Measurements from ENCODE around the gene FAM156B. TPM values are rescaled to one million over a fixed set of nuclear protein-coding genes. Genes with fewer than 3 reads are reported as not detected.
A peak's percentile ranks its signal among the peaks of the same experiment; 100 is the strongest.

FAM156B gene
- total and polyA plus RNA-seq, 9 of the 15 experiments (the other 6 are each of a cell fraction or from before 2014, with no cell fraction given), result 0.24 to 32.2 (median 14.2) TPM

DNA sequence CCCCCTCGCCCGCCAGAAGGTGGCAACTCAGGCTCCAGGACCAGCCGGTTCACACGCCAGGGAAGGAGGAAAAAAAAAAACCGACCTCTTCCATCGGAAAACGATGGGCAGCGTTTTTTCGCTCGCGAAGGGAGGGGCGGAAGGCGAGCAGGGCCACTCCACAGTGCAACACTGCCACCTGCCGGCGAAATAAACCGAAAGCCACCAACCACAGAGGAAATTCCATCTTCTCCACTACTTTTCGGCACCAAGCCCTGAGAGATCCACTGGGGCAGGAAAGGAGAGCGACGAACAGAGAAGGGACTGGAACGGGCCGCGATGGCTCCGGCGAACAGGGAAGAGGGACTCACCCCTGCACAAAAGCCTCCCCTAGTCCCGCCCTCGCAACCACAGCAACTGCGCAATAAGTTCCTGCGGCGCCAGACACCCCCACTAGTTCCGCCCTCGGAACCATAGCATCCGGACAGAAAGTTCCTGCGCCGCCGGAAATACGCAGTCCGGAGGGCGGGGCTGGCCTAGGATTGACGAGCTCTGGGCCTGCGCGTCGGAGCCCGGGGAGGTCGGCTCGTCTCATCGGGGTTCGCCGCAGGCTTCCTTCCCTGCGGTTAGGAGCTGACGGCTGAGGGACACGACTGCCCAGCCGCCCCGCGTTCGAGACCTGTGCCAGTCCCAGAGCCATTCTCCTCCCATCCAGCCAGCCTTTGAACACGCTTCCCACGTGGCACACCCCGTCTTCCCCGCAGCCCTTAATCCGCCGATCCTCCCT is 37.8 kb downstream of the FAM156B start (continued):
- TF ChIP-seq ZNF174 (CRISPR knock-in tag; IDR thresholded peaks at IDR 0.05) (no peak), PRMT5 (CRISPR knock-in tag; IDR thresholded peaks at IDR 0.05) (no peak), ZNF133 (CRISPR knock-in tag; IDR thresholded peaks at IDR 0.05) (no peak), ARHGAP35 (IDR thresholded peaks at IDR 0.05; ENCODE audit: partially characterized antibody) (no peak), BACH1 (tag; IDR thresholded peaks at IDR 0.05) (no peak), STAT5B (CRISPR knock-in tag; IDR thresholded peaks at IDR 0.05) (no peak), GABPB1 (CRISPR knock-in tag; IDR thresholded peaks at IDR 0.05) (peak; percentile 91), ATF7 (IDR thresholded peaks at IDR 0.05) (peak; percentile 70; the same call in 1 of the 2 replicates), ZBTB26 (CRISPR knock-in tag; IDR thresholded peaks at IDR 0.05) (0 out of 2 replicates have a peak, but pooled peaks have one; percentile 7), ZNF232 (CRISPR knock-in tag; IDR thresholded peaks at IDR 0.05) (no peak), L3MBTL2 (IDR thresholded peaks at IDR 0.05) (peak; percentile 66), CREB1 (IDR thresholded peaks at IDR 0.05) (peak; percentile 31; the same call in 1 of the 2 replicates), CREB1 (CRISPR knock-in tag; IDR thresholded peaks at IDR 0.05) (peak; percentile 51; the same call in 1 of the 2 replicates), CREBBP (IDR thresholded peaks at IDR 0.05; ENCODE audit: low read depth, low read length) (no peak), IRF1 (CRISPR knock-in tag; IDR thresholded peaks at IDR 0.05; ENCODE audit: borderline replicate concordance) (no peak), PURB (CRISPR knock-in tag; IDR thresholded peaks at IDR 0.05; ENCODE audit: low read depth) (no peak), CBFA2T2 (conservative IDR thresholded peaks at IDR 0.05) (no peak), CREB3 (tag; conservative IDR thresholded peaks at IDR 0.05; ENCODE audit: low read depth) (no peak), NR4A1 (CRISPR knock-in tag; IDR thresholded peaks at IDR 0.05) (no peak), NR4A1 (tag; IDR thresholded peaks at IDR 0.05) (no peak), VEZF1 (CRISPR knock-in tag; IDR thresholded peaks at IDR 0.05) (peak; percentile 66)
- TF ChIP-seq, protein P1, sequence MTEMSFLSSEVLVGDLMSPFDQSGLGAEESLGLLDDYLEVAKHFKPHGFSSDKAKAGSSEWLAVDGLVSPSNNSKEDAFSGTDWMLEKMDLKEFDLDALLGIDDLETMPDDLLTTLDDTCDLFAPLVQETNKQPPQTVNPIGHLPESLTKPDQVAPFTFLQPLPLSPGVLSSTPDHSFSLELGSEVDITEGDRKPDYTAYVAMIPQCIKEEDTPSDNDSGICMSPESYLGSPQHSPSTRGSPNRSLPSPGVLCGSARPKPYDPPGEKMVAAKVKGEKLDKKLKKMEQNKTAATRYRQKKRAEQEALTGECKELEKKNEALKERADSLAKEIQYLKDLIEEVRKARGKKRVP (CRISPR knock-in tag; IDR thresholded peaks at IDR 0.05), result no peak
- TF ChIP-seq, protein P2, sequence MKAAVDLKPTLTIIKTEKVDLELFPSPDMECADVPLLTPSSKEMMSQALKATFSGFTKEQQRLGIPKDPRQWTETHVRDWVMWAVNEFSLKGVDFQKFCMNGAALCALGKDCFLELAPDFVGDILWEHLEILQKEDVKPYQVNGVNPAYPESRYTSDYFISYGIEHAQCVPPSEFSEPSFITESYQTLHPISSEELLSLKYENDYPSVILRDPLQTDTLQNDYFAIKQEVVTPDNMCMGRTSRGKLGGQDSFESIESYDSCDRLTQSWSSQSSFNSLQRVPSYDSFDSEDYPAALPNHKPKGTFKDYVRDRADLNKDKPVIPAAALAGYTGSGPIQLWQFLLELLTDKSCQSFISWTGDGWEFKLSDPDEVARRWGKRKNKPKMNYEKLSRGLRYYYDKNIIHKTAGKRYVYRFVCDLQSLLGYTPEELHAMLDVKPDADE (conservative IDR thresholded peaks at IDR 0.05; ENCODE audit: control insufficient read depth, low read depth, low read length), result peak; percentile 42; the same call in 1 of the 2 replicates
